Uterus (tissue), 2 donors: ENCODE measurements around the gene TMEM141.

Experiments used
- POLR2A ChIP-seq, 2 donors: fragments of 450-650 bp; IDR thresholded peaks; one replicate each; pipeline ENCODE4 v1.6.1; 2016; ENCODE audit warnings: antibody characterized with exemption in 2 of 2, mild to moderate bottlenecking in 1 of 2, moderate library complexity in 1 of 2
- TF ChIP-seq, protein P1 (sequence below), 4 experiments: fragments of 200-600 bp in 2 of 4; fragments of 450-650 bp in 2 of 4; sonication (generic) in 2 of 4; IDR thresholded peaks; one replicate each; pipeline ENCODE4 v1.5.1; 2016 to 2019; ENCODE audit warnings: antibody characterized with exemption in 4 of 4, mild to moderate bottlenecking in 2 of 4, moderate library complexity in 1 of 4

DNA sequence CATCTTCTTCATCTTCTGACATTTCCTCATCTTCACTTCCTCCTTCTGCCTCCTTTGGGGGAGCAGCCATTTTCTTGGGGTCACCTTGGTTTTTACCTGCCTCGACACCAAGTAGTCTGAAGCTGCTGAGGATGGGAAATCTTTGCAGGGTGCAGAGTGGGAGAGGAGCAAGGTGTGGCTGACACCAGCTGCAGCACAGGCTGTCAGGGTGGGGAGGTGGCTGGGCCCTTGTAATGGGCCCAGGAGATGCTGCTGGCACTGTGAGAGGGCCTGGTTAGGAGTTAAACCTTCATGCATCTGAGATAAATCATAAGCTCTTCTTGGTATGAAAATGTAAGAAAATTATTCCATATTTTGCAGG lies 24.3 kb downstream of the TMEM141 start:
- TF ChIP-seq POLR2A (IDR thresholded peaks at IDR 0.05), result no peak
- TF ChIP-seq, protein P1, sequence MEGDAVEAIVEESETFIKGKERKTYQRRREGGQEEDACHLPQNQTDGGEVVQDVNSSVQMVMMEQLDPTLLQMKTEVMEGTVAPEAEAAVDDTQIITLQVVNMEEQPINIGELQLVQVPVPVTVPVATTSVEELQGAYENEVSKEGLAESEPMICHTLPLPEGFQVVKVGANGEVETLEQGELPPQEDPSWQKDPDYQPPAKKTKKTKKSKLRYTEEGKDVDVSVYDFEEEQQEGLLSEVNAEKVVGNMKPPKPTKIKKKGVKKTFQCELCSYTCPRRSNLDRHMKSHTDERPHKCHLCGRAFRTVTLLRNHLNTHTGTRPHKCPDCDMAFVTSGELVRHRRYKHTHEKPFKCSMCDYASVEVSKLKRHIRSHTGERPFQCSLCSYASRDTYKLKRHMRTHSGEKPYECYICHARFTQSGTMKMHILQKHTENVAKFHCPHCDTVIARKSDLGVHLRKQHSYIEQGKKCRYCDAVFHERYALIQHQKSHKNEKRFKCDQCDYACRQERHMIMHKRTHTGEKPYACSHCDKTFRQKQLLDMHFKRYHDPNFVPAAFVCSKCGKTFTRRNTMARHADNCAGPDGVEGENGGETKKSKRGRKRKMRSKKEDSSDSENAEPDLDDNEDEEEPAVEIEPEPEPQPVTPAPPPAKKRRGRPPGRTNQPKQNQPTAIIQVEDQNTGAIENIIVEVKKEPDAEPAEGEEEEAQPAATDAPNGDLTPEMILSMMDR (IDR thresholded peaks at IDR 0.05), result no peak
